Epithelial cell of esophagus (primary cell): ENCODE measurements around the gene MRPL50.

ENCODE experiments used
- DNase-seq: peaks from one replicate; pipeline ENCODE4 v3.0.0; 2010; ENCODE audit warnings: low read depth
- H3K4me3 ChIP-seq: 2 replicates; pipeline ENCODE4 v1.5.1; 2011; ENCODE audit warnings: mild to moderate bottlenecking, low read length, control low read depth
- TF ChIP-seq, protein P1 (sequence below): IDR thresholded peaks from 2 replicates; pipeline ENCODE4 v1.5.1; 2011; ENCODE audit warnings: low read depth, mild to moderate bottlenecking, low read length, control low read depth, inconsistent platforms; ENCODE audit not compliant: insufficient read depth; ENCODE audit errors: missing control alignments

MRPL50 gene

GRCh38 chr9:101440714-101441230 is 42.4 kb upstream of the MRPL50 start:
- H3K4me3 ChIP-seq: no peak overlapping the region
- TF ChIP-seq, protein P1, sequence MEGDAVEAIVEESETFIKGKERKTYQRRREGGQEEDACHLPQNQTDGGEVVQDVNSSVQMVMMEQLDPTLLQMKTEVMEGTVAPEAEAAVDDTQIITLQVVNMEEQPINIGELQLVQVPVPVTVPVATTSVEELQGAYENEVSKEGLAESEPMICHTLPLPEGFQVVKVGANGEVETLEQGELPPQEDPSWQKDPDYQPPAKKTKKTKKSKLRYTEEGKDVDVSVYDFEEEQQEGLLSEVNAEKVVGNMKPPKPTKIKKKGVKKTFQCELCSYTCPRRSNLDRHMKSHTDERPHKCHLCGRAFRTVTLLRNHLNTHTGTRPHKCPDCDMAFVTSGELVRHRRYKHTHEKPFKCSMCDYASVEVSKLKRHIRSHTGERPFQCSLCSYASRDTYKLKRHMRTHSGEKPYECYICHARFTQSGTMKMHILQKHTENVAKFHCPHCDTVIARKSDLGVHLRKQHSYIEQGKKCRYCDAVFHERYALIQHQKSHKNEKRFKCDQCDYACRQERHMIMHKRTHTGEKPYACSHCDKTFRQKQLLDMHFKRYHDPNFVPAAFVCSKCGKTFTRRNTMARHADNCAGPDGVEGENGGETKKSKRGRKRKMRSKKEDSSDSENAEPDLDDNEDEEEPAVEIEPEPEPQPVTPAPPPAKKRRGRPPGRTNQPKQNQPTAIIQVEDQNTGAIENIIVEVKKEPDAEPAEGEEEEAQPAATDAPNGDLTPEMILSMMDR: no peak

DNA sequence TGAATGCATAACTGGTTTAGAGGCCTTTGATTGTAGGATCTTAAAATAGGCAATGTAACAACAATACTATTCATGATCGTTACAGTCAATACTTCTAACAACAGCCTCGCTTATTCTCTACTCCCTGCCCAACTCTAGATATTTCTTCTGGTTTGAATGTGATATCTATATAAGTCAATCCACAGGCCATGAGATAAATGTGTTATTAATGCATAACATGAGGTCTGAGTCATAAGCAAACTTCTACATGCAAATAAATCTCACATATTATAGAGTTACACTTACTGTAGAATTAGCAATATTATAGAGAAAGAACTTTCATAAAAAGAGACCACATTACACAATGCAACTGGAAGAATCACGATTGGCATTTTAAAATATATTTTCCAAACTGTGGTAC is 40.1 kb upstream of the MRPL50 start:
- TF ChIP-seq, protein P1: no peak

More at GRCh38 chr9:101440714-101441230, 42.4 kb upstream of the MRPL50 start:
- DNase-seq: no peak

DNA sequence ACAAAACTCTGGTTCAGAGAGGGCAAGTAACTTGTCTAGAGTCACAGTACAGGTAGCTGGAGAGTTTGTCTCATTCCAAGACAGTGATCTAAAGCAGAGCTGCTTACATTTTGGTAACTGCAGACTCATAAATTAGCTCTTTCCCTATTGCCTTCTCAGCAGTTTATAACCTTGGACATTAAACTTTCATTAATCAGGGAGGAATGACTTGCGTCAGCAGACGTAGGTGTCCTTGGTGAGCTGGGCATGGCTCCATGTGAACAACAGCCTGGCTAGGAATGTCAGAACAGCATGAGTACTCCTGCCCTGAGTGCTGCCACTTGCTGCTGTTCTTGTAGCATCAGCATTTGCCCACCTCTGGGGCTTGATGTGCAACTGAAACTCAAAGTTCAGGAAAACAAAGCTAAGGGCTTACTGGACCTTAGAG is 39.4 kb upstream of the MRPL50 start:
- TF ChIP-seq, protein P1: no peak
- no peak for DNase-seq
- no peak overlapping the region for H3K4me3 ChIP-seq

More for the DNA sequence above, 40.1 kb upstream of the MRPL50 start:
- no peak for DNase-seq
- H3K4me3 ChIP-seq: no peak overlapping the region

GRCh38 chr9:101435601-101436079 is 37.2 kb upstream of the MRPL50 start, which contains the start of gene ALDOB:
ALDOB (minus strand) TSS chr9:101435774; CDS start chr9:101430887, 4,887 bp downstream.
- DNase-seq: no peak
- TF ChIP-seq, protein P1: no peak
- H3K4me3 ChIP-seq: no peak within 1 kb of the TSS

- TF ChIP-seq, protein P1: no peak
- H3K4me3 ChIP-seq: no peak overlapping the region
- no peak for DNase-seq
Measured at GRCh38 chr9:101434998-101435397, 36.6 kb upstream of the MRPL50 start.

DNA sequence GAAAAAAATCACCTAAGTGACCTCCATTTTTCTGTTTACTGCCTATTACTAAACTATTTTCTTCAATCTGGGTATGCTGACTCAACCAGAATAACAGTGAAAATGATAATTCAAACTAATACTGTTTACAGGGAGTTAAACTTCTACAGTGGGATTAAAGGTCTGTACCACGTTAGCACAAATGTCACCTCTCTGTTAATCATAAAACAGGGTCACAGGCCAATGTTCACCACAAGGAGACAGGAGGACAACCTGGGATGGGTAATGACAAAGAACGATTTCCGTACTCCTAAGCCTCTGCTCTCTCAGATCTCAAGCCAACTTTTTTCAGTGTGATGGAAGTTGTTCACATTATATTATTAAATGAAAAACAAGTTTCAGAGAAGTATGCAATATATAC is 34.8 kb upstream of the MRPL50 start:
- DNase-seq: no peak
- H3K4me3 ChIP-seq: no peak overlapping the region
- TF ChIP-seq, protein P1: no peak

DNA sequence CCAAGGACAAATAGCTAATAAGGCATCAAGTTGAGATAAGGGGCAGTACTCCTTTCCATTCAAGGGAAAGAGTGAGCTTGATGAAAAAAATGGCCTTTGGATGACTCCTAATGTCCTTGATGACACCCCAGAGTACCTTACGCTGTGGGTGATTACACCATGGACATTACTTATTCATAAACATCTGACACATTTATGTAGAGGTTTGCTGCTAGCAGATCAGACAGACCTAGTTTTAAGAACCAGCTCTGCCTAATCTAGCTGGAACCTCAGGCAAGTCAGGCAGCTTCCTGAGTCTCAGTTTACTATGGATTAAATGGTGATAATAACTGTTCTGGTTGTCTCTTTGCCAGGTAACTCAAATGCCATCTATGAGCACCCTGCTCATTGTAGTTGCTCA is 34.3 kb upstream of the MRPL50 start:
- no peak overlapping the region for H3K4me3 ChIP-seq
- TF ChIP-seq, protein P1: no peak
- DNase-seq: no peak
